GM12801 (cell line): ENCODE data around the gene PDCD4.

Experiments used
- TF ChIP-seq, protein P1 (sequence below): IDR thresholded peaks from one replicate; pipeline ENCODE4 v1.5.1; 2011; ENCODE audit warnings: control low read depth; ENCODE audit not compliant: insufficient read length; ENCODE audit errors: extremely low read depth

The PDCD4 gene

DNA sequence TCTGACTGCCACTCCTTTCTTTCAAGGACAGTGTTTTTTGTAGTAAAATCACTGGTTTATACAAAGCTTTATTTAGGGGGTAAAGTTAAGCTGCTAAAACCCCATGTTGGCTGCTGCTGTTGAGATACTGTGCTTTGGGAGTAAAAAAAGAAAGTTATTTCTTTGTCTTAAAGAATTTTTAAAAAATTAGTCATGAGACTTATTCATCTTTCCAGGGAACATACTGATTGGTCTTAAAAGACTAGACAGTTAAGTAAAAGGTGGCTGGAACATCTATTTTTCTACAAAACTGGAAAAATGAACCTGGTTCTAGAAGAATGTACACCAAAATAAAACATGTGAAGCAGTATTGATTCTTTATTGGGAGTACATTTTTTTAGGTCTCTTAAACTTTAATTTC lies 26.7 kb downstream of the PDCD4 start:
- TF ChIP-seq, protein P1, sequence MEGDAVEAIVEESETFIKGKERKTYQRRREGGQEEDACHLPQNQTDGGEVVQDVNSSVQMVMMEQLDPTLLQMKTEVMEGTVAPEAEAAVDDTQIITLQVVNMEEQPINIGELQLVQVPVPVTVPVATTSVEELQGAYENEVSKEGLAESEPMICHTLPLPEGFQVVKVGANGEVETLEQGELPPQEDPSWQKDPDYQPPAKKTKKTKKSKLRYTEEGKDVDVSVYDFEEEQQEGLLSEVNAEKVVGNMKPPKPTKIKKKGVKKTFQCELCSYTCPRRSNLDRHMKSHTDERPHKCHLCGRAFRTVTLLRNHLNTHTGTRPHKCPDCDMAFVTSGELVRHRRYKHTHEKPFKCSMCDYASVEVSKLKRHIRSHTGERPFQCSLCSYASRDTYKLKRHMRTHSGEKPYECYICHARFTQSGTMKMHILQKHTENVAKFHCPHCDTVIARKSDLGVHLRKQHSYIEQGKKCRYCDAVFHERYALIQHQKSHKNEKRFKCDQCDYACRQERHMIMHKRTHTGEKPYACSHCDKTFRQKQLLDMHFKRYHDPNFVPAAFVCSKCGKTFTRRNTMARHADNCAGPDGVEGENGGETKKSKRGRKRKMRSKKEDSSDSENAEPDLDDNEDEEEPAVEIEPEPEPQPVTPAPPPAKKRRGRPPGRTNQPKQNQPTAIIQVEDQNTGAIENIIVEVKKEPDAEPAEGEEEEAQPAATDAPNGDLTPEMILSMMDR = no peak

GRCh38 chr10:110900983-110901382 lies 29.3 kb downstream of the PDCD4 start:
- TF ChIP-seq, protein P1 = no peak

DNA sequence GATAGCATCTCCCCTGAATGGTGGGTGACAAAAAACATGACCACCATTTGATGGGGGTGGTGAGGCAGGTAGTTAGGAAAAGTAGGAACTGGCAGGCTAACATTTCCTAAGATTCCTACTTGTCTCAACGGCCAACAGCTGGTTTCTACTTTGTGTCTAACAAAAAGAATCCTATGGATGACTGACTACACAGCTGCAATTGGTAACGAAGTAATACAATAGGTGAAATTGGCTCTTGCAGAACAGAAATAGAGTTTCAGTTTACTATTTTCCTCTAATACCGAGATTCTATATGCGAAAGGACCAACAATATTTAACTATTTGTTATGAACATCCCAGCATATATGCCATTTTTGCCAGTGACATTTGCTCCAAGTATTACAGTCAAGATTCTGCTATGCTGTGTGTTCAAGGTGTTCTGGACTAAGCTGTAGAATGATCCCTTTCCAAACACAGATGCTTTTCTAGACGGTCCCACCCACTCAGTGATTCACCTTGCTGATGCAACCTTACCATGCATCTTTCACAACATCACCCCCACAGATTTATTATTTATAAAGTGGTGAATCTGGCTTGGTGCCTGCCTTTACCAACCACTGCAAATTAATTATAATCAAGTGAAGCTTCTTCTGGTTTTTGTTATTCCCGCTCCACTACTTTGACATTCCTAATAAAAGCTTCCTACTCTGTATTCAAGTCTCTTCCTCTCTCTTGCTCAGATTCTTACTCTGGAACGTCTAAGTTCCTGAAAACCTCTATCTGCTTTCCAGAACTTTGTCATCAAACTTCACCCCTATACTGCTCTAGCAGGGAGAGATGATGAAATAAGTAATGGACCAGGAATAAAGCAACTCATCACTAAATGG lies 30.5 kb downstream of the PDCD4 start:
- TF ChIP-seq, protein P1 = no peak

DNA sequence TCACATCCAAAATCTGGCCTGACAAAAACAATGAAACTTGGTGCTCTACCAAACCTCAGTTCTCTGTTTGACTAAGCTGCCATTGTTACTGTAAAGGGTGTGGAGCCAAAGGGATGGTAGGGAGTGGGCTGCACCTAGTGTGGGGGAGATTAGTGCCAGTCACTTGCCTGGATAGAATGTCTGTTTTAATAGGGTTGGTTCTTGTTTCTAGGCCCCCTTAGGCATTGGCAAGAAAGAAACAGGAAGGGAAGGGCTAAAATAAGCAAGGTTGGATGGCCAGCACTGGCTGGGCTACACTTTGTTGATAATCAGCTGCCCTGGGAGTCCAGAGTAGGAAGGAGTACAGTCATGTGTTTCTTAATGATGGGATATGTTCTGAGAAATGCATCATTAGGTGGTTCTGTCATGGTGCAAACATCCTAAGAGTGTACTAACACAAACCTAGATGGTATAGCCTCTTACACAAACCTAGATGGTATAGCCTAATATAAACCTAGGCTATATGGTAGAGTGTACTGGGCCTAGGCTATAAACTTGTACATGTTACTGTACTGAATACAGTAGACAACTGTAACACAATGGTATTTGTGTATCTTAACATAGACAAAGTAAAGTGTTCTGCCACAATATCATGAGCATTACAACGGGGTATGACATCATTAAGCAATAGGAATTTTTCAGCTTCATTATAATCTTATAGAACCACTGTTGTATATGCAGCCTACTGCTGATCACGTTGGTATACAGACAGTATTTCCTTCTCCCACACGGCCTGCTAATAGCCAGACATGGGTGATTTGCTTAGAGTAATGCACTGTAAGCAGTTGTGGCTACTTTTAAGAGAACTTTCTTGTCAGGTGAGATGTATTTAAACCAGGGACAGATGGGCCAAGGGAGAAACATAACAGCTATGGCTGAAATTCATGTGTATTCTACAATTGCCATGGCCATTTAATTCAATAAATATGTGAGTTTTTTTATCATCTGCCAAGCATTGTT lies 31.9 kb downstream of the PDCD4 start:
- TF ChIP-seq, protein P1 = no peak

GRCh38 chr10:110910138-110910537 lies 38.4 kb downstream of the PDCD4 start:
- TF ChIP-seq, protein P1 = no peak

- TF ChIP-seq, protein P1 = no peak
These were observed 40.6 kb downstream of the PDCD4 start for GRCh38 chr10:110912374-110912773.

DNA sequence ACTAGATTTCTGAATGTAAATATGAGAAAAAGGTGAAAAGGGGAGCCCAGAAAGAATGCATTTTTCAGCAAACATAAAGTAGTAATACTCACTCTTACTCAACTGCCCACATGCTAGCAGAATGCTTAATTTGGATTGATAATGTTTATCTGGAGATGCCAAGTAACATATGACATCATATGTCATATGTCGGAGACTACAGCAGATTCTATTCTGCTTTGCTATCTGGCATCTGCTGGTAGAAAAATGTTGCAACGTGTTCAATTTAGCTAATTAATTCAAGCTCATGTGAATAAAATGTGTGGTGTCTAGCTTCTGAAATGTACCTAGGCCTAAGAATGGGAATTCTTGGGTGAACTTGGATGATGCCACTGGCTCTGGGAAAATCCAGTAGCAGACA lies 42.7 kb downstream of the PDCD4 start:
- TF ChIP-seq, protein P1 = no peak
